HepG2 (cell line): ENCODE results near the gene HRH2. TPM values are rescaled to one million over a fixed set of nuclear protein-coding genes. Genes with fewer than 3 reads are reported as not detected.

Experiments used
- ATAC-seq: fragments of 200-7000 bp; cut with Tn5 transposase; 3 replicates; pipeline ENCODE4 v1.9.1; 2020; ENCODE audit warnings: mild to moderate bottlenecking, moderate library complexity
- BruUV-seq: library from RNA; stranded (reverse); fragments of 400-500 nt; replicated peaks from 2 replicates; lab custom pipeline; 2021; lab: Mats Ljungman, UMichigan
- CTCF ChIA-PET: fragments of 300-600 bp; formaldehyde crosslinking; extraction: SDS; loops from one replicate; lab custom pipeline; 2021; ENCODE audit warnings: low total read pairs, inconsistent platforms, low intra/inter-chr PET ratio; lab: Yijun Ruan, JAX
- POLR2A ChIA-PET: fragments of 350-600 bp; sonication (Branson Sonifier 250); formaldehyde crosslinking; loops from one replicate; lab custom pipeline; 2020; ENCODE audit warnings: antibody characterized with exemption, inconsistent platforms; lab: Yijun Ruan, JAX
- DNase-seq: peaks from one replicate; pipeline ENCODE4 v3.0.0-alpha.2; 2015; ENCODE audit warnings: low spot score
- FAIRE-seq: peaks from 3 replicates; lab custom pipeline; 2011; peaks lifted over from hg19 to GRCh38; lab: Jason Lieb, UNC
- H2AFZ ChIP-seq: one replicate; pipeline ENCODE4 v1.6.1; 2011; ENCODE audit warnings: low read length, inconsistent platforms
- H3K27ac ChIP-seq: fragments of 300-600 bp; 3 replicates; pipeline ENCODE4 v1.8.0; 2011; ENCODE audit warnings: mixed run types, mild to moderate bottlenecking, mixed read lengths, low read length, inconsistent platforms; ENCODE audit not compliant: insufficient read depth; ENCODE audit errors: extremely low read length
- H3K27me3 ChIP-seq, 2 experiments: fragments of 200-600 bp in 1 of 2; 2 replicates in 1 of 2; 3 replicates in 1 of 2; pipeline versions ENCODE4 v1.6.0 to v1.8.0; 2011; ENCODE audit warnings: low read length in 2 of 2, mild to moderate bottlenecking in 2 of 2, moderate library complexity in 2 of 2, inconsistent platforms in 1 of 2; ENCODE audit not compliant: insufficient read depth in 2 of 2, control insufficient read depth in 1 of 2
- H3K36me3 ChIP-seq, 2 experiments: fragments of 200-600 bp in 1 of 2; replicated peaks in 1 of 2; 2 replicates in 1 of 2; 3 replicates in 1 of 2; pipeline versions ENCODE4 v1.5.1 to v1.8.0; 2011; ENCODE audit warnings: low read length in 2 of 2, inconsistent platforms in 1 of 2; ENCODE audit not compliant: insufficient read depth in 2 of 2, control insufficient read depth in 1 of 2
- H3K4me1 ChIP-seq: 2 replicates; pipeline ENCODE4 v1.5.1; 2012; ENCODE audit warnings: low read length, inconsistent platforms; ENCODE audit not compliant: insufficient read depth
- H3K4me2 ChIP-seq: 2 replicates; pipeline ENCODE4 v1.6.0; 2011; ENCODE audit warnings: low read depth, low read length, inconsistent platforms
- H3K4me3 ChIP-seq, 3 experiments: fragments of 200-600 bp in 1 of 3; sonication (generic), shearing (Covaris generic) in 1 of 3; replicated peaks in 1 of 3; 2 replicates each; pipeline ENCODE4 v1.5.1; 2011 to 2016; ENCODE audit warnings: low read length in 3 of 3, inconsistent platforms in 2 of 3, low read depth in 2 of 3, mild to moderate bottlenecking in 2 of 3, control low read depth in 1 of 3, mixed read lengths in 1 of 3; ENCODE audit not compliant: insufficient read depth in 1 of 3
- H3K79me2 ChIP-seq: one replicate; pipeline ENCODE4 v1.6.1; 2011; ENCODE audit warnings: low read length, inconsistent platforms; ENCODE audit not compliant: insufficient read depth
- H3K9ac ChIP-seq: 2 replicates; pipeline ENCODE4 v1.6.0; 2011; ENCODE audit warnings: mild to moderate bottlenecking, low read depth, low read length, inconsistent platforms; ENCODE audit not compliant: insufficient read depth
- H3K9me3 ChIP-seq: 2 replicates; pipeline ENCODE4 v1.5.1; 2012; ENCODE audit warnings: mild to moderate bottlenecking, low read length
- H4K20me1 ChIP-seq: 2 replicates; pipeline ENCODE4 v1.6.0; 2011; ENCODE audit warnings: inconsistent platforms, mild to moderate bottlenecking, low read length, moderate library complexity; ENCODE audit not compliant: insufficient read depth
- ATF7-NPFF ChIP-seq: sonication (generic); formaldehyde crosslinking; IDR thresholded peaks from 2 replicates; pipeline ENCODE4 v1.8.1; 2023; ENCODE audit warnings: mild to moderate bottlenecking, low read depth, missing genetic modification reagents, moderate library complexity
- CENPX ChIP-seq: sonication (generic); formaldehyde crosslinking; IDR thresholded peaks from 2 replicates; pipeline ENCODE4 v1.9.0; 2021; ENCODE audit warnings: mild to moderate bottlenecking, missing genetic modification reagents, moderate library complexity
- DNMT1 ChIP-seq: sonication (generic); formaldehyde crosslinking; IDR thresholded peaks from 2 replicates; pipeline ENCODE4 v1.5.1; 2020; ENCODE audit warnings: mild to moderate bottlenecking, missing genetic modification reagents
- ELF1 ChIP-seq: sonication (generic); formaldehyde crosslinking; IDR thresholded peaks from 2 replicates; pipeline ENCODE4 v1.4.0; 2020; ENCODE audit warnings: missing genetic modification reagents
- GABPA ChIP-seq, 2 experiments: IDR thresholded peaks; 2 replicates each; pipeline ENCODE4 v1.6.1; 2011 to 2016; ENCODE audit warnings: low read depth in 2 of 2, low read length in 1 of 2, missing biosample characterization in 1 of 2, missing genetic modification characterization in 1 of 2
- HCFC1 ChIP-seq: fragments of 150-350 bp; IDR thresholded peaks from 2 replicates; pipeline ENCODE4 v1.6.1; 2014; ENCODE audit warnings: low read depth, low read length
- HOXA3 ChIP-seq: sonication (generic); formaldehyde crosslinking; IDR thresholded peaks from 2 replicates; pipeline ENCODE4 v1.5.0; 2020; ENCODE audit warnings: missing genetic modification reagents
- STAG1 ChIP-seq: sonication (generic); formaldehyde crosslinking; IDR thresholded peaks from 2 replicates; pipeline ENCODE4 v1.4.0; 2020; ENCODE audit warnings: missing genetic modification reagents
- YY1 ChIP-seq: IDR thresholded peaks from 2 replicates; pipeline ENCODE4 v1.6.1; 2011; ENCODE audit warnings: low read length, low read depth, moderate library complexity, mild to moderate bottlenecking; ENCODE audit not compliant: insufficient read depth, insufficient replicate concordance
- ZBTB7A ChIP-seq: sonication (generic); formaldehyde crosslinking; IDR thresholded peaks from 2 replicates; pipeline ENCODE4 v1.8.0; 2022; ENCODE audit warnings: mild to moderate bottlenecking, missing genetic modification reagents
- ZNF235 ChIP-seq: sonication (generic); formaldehyde crosslinking; IDR thresholded peaks from 2 replicates; pipeline ENCODE4 v1.8.1; 2023; ENCODE audit warnings: mild to moderate bottlenecking, missing genetic modification reagents, borderline replicate concordance
- ZNF337 ChIP-seq: sonication (generic); formaldehyde crosslinking; IDR thresholded peaks from 2 replicates; pipeline ENCODE4 v1.5.1; 2020; ENCODE audit warnings: missing genetic modification reagents, low read depth, mild to moderate bottlenecking, borderline replicate concordance
- ZNF543 ChIP-seq: sonication (generic); formaldehyde crosslinking; IDR thresholded peaks from 2 replicates; pipeline ENCODE4 v1.4.0; 2020; ENCODE audit warnings: mild to moderate bottlenecking, missing genetic modification reagents
- WGBS: methylation state at CpG from one replicate; pipeline ENCODE4 v1.1.6; 2017; ENCODE audit warnings: low lambda C conversion rate; 5-methylcytosine and 5-hydroxymethylcytosine counted together
- in situ Hi-C: cut with HindIII; loops from 2 replicates; pipeline ENCODE4 v1.10.0; 2017; ENCODE audit warnings: low pct_unique_long_range_greater_than_20kb; ENCODE audit not compliant: extremely low pct_ligation_motif_present
- intact Hi-C: fragments of 100-400 bp; cut with micrococcal nuclease; formaldehyde crosslinking; loops from one replicate; pipeline ENCODE4 v1.10.0; 2022; ENCODE audit not compliant: unreplicated experiment
- polyA plus RNA-seq, 8 experiments: library from polyadenylated mRNA; depleted of rRNA in 3 of 8; stranded (reverse) in 7 of 8; unstranded in 1 of 8; fragments of >200 nt; fragmentation: Illumina TruSeq in 4 of 8; extraction: Trizol in 4 of 8; gene quantifications; 2 replicates each; pipeline versions ENCODE4 v1.2.1 to v1.2.3, GENCODE V29; 2011 to 2016; ENCODE audit warnings: low read depth in 4 of 8, missing spikeins in 1 of 8, mixed read lengths in 1 of 8; ENCODE audit not compliant: insufficient read depth in 1 of 8
- total RNA-seq, 5 experiments: library from RNA; depleted of rRNA; stranded (reverse); fragments of >200 nt; fragmentation: Illumina TruSeq; extraction: Trizol; gene quantifications; 2 replicates each; pipeline ENCODE4 v1.2.3, GENCODE V29; 2016; ENCODE audit warnings: low read depth in 1 of 5
- TF ChIP-seq, protein P1 (sequence below): sonication (generic); formaldehyde crosslinking; IDR thresholded peaks from 2 replicates; pipeline ENCODE4 v1.4.0; 2020; ENCODE audit warnings: missing genetic modification reagents, borderline replicate concordance
- TF ChIP-seq, protein P2 (sequence below): sonication (generic); formaldehyde crosslinking; IDR thresholded peaks from 2 replicates; pipeline ENCODE4 v1.4.0; 2020; ENCODE audit warnings: missing genetic modification reagents
- TF ChIP-seq, protein P3 (sequence below): IDR thresholded peaks from 2 replicates; pipeline ENCODE4 v1.6.1; 2016

Gene HRH2
- total and polyA plus RNA-seq, 2 of the 13 experiments (the other 11 are each of a cell fraction or from before 2014, with no cell fraction given) = not detected

DNA sequence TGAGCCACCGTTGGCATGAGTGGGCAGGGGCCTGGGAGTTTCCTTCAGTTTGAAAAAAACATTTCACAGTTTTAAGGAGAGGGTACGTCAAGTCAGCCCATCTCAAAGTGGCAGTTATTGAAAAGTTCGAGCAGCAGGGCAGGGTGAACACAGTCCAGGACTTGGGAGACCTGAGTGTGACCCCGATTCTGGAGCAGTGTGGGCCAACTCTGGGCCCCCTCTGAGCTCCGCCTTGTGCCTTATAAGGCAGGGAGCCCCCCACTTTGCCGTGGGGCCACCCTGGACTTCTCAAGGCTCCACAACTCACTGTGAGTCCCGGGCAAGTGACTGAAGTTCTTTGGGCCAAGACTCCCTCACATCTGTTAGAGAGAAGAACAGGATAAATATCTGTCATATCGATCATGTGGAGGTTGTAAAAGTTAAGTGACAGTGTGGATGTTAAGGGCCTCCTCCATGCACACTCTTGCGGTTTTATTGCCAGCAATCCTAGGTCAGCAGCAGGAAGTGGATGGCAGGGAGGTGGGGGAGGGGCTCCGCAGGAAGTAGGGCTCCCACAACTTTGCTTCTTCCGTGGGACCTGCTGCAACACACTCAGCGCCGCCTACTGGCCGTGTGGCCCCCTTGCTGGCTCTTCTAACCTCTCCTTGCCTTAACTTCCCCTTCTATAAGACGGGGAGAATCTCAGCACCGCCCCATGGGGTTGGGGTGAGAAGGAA lies 38.4 kb downstream of the HRH2 start:
- DNase-seq (no peak), ATAC-seq (no peak; the same call in 2 of the 3 replicates), FAIRE-seq (no peak)
- no TSS peak for BruUV-seq
- Histone ChIP-seq H3K4me1 (peaks cover 25% of the 10 kb centered on the region), H3K9ac (no peak overlapping the region), H4K20me1 (no peaks in the 10 kb centered on the region), H3K36me3 (no peaks in the 10 kb centered on the region), H3K4me2 (no peak overlapping the region), H3K4me3 (no peak overlapping the region), H3K79me2 (no peaks in the 10 kb centered on the region), H3K27ac (no peak overlapping the region), H3K27me3 (0 out of 5 replicates have a peak, but pooled peaks cover 0 to 9% of the 10 kb centered on the region in 2 experiments), H3K9me3 (no peaks in the 10 kb centered on the region), H2AFZ (no peak overlapping the region)
- in situ Hi-C loops = no loop called here
- CTCF ChIA-PET = interaction anchor here (1.1 kb wide), 1 partner anchor 745 kb away, joined by 4 read pairs; no protein-coding TSS in a partner anchor
- 40% methylated on average over 11 of the region's 16 CpGs for WGBS
- intact Hi-C loops = no loop called here
- POLR2A ChIA-PET = no interaction called here
- TF ChIP-seq ATF7-NPFF (CRISPR knock-in tag) (no peak), CENPX (CRISPR knock-in tag) (no peak), GABPA (IDR thresholded peaks at IDR 0.05; ENCODE audit: low read depth, low read length) (peak; percentile 57), GABPA (CRISPR knock-in tag; IDR thresholded peaks at IDR 0.05; ENCODE audit: low read depth) (peak; percentile 75), ZNF337 (CRISPR knock-in tag) (no peak), HOXA3 (CRISPR knock-in tag) (0 out of 2 replicates have a peak, but pooled peaks have one; percentile 22), ZBTB7A (CRISPR knock-in tag) (no peak), HCFC1 (no peak), ELF1 (no peak), STAG1 (peak; percentile 46), ZNF543 (CRISPR knock-in tag) (no peak), DNMT1 (CRISPR knock-in tag) (no peak), YY1 (no peak), ZNF235 (CRISPR knock-in tag) (no peak)
- TF ChIP-seq, protein P1, sequence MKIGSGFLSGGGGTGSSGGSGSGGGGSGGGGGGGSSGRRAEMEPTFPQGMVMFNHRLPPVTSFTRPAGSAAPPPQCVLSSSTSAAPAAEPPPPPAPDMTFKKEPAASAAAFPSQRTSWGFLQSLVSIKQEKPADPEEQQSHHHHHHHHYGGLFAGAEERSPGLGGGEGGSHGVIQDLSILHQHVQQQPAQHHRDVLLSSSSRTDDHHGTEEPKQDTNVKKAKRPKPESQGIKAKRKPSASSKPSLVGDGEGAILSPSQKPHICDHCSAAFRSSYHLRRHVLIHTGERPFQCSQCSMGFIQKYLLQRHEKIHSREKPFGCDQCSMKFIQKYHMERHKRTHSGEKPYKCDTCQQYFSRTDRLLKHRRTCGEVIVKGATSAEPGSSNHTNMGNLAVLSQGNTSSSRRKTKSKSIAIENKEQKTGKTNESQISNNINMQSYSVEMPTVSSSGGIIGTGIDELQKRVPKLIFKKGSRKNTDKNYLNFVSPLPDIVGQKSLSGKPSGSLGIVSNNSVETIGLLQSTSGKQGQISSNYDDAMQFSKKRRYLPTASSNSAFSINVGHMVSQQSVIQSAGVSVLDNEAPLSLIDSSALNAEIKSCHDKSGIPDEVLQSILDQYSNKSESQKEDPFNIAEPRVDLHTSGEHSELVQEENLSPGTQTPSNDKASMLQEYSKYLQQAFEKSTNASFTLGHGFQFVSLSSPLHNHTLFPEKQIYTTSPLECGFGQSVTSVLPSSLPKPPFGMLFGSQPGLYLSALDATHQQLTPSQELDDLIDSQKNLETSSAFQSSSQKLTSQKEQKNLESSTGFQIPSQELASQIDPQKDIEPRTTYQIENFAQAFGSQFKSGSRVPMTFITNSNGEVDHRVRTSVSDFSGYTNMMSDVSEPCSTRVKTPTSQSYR (CRISPR knock-in tag) = peak; percentile 83
- TF ChIP-seq, protein P2, sequence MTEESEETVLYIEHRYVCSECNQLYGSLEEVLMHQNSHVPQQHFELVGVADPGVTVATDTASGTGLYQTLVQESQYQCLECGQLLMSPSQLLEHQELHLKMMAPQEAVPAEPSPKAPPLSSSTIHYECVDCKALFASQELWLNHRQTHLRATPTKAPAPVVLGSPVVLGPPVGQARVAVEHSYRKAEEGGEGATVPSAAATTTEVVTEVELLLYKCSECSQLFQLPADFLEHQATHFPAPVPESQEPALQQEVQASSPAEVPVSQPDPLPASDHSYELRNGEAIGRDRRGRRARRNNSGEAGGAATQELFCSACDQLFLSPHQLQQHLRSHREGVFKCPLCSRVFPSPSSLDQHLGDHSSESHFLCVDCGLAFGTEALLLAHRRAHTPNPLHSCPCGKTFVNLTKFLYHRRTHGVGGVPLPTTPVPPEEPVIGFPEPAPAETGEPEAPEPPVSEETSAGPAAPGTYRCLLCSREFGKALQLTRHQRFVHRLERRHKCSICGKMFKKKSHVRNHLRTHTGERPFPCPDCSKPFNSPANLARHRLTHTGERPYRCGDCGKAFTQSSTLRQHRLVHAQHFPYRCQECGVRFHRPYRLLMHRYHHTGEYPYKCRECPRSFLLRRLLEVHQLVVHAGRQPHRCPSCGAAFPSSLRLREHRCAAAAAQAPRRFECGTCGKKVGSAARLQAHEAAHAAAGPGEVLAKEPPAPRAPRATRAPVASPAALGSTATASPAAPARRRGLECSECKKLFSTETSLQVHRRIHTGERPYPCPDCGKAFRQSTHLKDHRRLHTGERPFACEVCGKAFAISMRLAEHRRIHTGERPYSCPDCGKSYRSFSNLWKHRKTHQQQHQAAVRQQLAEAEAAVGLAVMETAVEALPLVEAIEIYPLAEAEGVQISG (CRISPR knock-in tag) = peak; percentile 62
- TF ChIP-seq, protein P3, sequence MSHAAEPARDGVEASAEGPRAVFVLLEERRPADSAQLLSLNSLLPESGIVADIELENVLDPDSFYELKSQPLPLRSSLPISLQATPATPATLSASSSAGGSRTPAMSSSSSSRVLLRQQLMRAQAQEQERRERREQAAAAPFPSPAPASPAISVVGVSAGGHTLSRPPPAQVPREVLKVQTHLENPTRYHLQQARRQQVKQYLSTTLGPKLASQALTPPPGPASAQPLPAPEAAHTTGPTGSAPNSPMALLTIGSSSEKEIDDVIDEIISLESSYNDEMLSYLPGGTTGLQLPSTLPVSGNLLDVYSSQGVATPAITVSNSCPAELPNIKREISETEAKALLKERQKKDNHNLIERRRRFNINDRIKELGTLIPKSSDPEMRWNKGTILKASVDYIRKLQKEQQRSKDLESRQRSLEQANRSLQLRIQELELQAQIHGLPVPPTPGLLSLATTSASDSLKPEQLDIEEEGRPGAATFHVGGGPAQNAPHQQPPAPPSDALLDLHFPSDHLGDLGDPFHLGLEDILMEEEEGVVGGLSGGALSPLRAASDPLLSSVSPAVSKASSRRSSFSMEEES (CRISPR knock-in tag) = no peak
